GM12878 (cell line): Measurements from ENCODE around the gene IZUMO1. TPM values are rescaled to one million over a fixed set of nuclear protein-coding genes. Genes with fewer than 3 reads are reported as not detected.
"Not testable (repeated sequence)": the region's sequence is repeated elsewhere in the genome, so short reads cannot be mapped to it uniquely, and the experiment has no call there.

Experiments
- ATAC-seq: fragments of 200-7000 bp; cut with Tn5 transposase; 3 replicates; pipeline ENCODE4 v1.9.1; 2020; ENCODE audit warnings: mild to moderate bottlenecking, moderate library complexity
- BruUV-seq: library from RNA; stranded (reverse); fragments of 400-500 nt; replicated peaks from 2 replicates; lab custom pipeline; 2021; lab: Mats Ljungman, UMichigan
- CTCF ChIA-PET: fragments of 300-600 bp; sonication (Branson Sonifier 250); formaldehyde crosslinking; extraction: SDS; loops from one replicate; lab custom pipeline; 2021; ENCODE audit warnings: inconsistent platforms; lab: Yijun Ruan, JAX
- POLR2A ChIA-PET: fragments of 350-600 bp; formaldehyde crosslinking; extraction: SDS; loops from one replicate; lab custom pipeline; 2021; ENCODE audit warnings: inconsistent platforms; lab: Charles Lee
- RAD21 ChIA-PET: fragments of 300-600 bp; sonication (Branson Sonifier 250); formaldehyde crosslinking; loops from one replicate; lab custom pipeline; 2023; ENCODE audit warnings: antibody characterized with exemption; ENCODE audit not compliant: unreplicated experiment; lab: Charles Lee
- SMC1A ChIA-PET: fragments of 300-600 bp; sonication (Branson Sonifier 250); formaldehyde crosslinking; loops from one replicate; lab custom pipeline; 2023; ENCODE audit not compliant: unreplicated experiment, uncharacterized antibody; lab: Charles Lee
- DNase-seq: peaks from one replicate; pipeline ENCODE4 v3.0.0-alpha.2; 2011; ENCODE audit warnings: low read depth, low spot score
- FAIRE-seq: peaks from 3 replicates; lab custom pipeline; 2011; peaks lifted over from hg19 to GRCh38; lab: Jason Lieb, UNC
- H2AFZ ChIP-seq: 2 replicates; pipeline ENCODE4 v1.6.0; 2011; ENCODE audit warnings: low read depth, low read length, control low read depth; ENCODE audit not compliant: control insufficient read depth
- H3K27ac ChIP-seq: 2 replicates; pipeline ENCODE4 v1.5.1; 2011; ENCODE audit warnings: control low read depth; ENCODE audit not compliant: control insufficient read depth, insufficient read depth
- H3K27me3 ChIP-seq, 2 experiments: replicated peaks in 1 of 2; 2 replicates each; pipeline versions ENCODE4 v1.6.0 to v1.6.1; 2011; ENCODE audit warnings: low read length in 1 of 2; ENCODE audit not compliant: control insufficient read depth in 2 of 2, insufficient read depth in 2 of 2
- H3K36me3 ChIP-seq, 2 experiments: 2 replicates each; pipeline ENCODE4 v1.5.1; 2011; ENCODE audit warnings: low read length in 1 of 2; ENCODE audit not compliant: control insufficient read depth in 2 of 2, insufficient read depth in 2 of 2
- H3K4me1 ChIP-seq: 2 replicates; pipeline ENCODE4 v1.6.1; 2011; ENCODE audit warnings: mild to moderate bottlenecking, low read length, moderate library complexity, mixed read lengths; ENCODE audit not compliant: control insufficient read depth, insufficient read depth
- H3K4me2 ChIP-seq: 2 replicates; pipeline ENCODE4 v1.6.0; 2011; ENCODE audit warnings: control low read depth; ENCODE audit not compliant: control insufficient read depth, insufficient read depth
- H3K4me3 ChIP-seq: fragments of 200-600 bp; sonication (generic); 2 replicates; pipeline ENCODE4 v1.5.1; 2016
- H3K79me2 ChIP-seq: 2 replicates; pipeline ENCODE4 v1.6.0; 2011; ENCODE audit warnings: low read length; ENCODE audit not compliant: control insufficient read depth, insufficient read depth
- H3K9ac ChIP-seq: 2 replicates; pipeline ENCODE4 v1.8.0; 2011; ENCODE audit warnings: low read length, control low read depth, mixed read lengths; ENCODE audit not compliant: control insufficient read depth, insufficient read depth
- H3K9me3 ChIP-seq: replicated peaks from 3 replicates; pipeline ENCODE4 v1.5.1; 2011; ENCODE audit warnings: mild to moderate bottlenecking, low read length; ENCODE audit not compliant: control insufficient read depth, insufficient read depth
- H4K20me1 ChIP-seq: 2 replicates; pipeline ENCODE4 v1.6.0; 2011; ENCODE audit not compliant: control insufficient read depth, insufficient read depth
- WGBS: methylation state at CpG from one replicate; pipeline ENCODE4 v1.1.6; 2016; ENCODE audit warnings: low lambda C conversion rate; ENCODE audit not compliant: insufficient replicate concordance, insufficient coverage; ENCODE audit errors: missing lambda C conversion rate; 5-methylcytosine and 5-hydroxymethylcytosine counted together
- in situ Hi-C: fragments of 300-500 bp; cut with MboI; formaldehyde crosslinking; loops from 9 replicates; pipeline ENCODE4 v1.14.3; 2018; ENCODE audit warnings: mixed read lengths
- intact Hi-C: fragments of 100-400 bp; cut with micrococcal nuclease; formaldehyde crosslinking; loops from one replicate; pipeline ENCODE4 v1.14.2; 2022; ENCODE audit not compliant: unreplicated experiment
- polyA plus RNA-seq, 11 experiments: library from polyadenylated mRNA; depleted of rRNA in 4 of 11; unstranded in 6 of 11; stranded (reverse) in 5 of 11; fragments of >200 nt; fragmentation: Nextera tagmentation in 4 of 11; fragmentation: Illumina TruSeq in 1 of 11; extraction: Ambion mirVana in 4 of 11; extraction: Trizol in 1 of 11; gene quantifications; 1 replicate in 1 of 11; 2 replicates in 10 of 11; pipeline versions ENCODE4 v1.2.1 to v1.2.3, GENCODE V29; 2011 to 2016; ENCODE audit warnings: inconsistent platforms in 2 of 11, missing spikeins in 2 of 11, low read depth in 1 of 11
- small RNA-seq: library from RNA; depleted of rRNA; stranded (forward); fragments of <200 nt; gene quantifications from one replicate; pipeline ENCODE3, GENCODE V24; 2014
- total RNA-seq, 4 experiments: library from RNA; depleted of rRNA in 3 of 4; stranded (reverse); fragments of >200 nt in 3 of 4; fragmentation: Illumina TruSeq in 1 of 4; extraction: Trizol in 1 of 4; gene quantifications; 2 replicates each; pipeline versions ENCODE4 v1.2.1 to v1.2.3, GENCODE V29; 2013 to 2021

Gene IZUMO1
- total and polyA plus RNA-seq, 10 of the 15 experiments (the other 5 are each of a cell fraction or from before 2014, with no cell fraction given) = not detected

DNA sequence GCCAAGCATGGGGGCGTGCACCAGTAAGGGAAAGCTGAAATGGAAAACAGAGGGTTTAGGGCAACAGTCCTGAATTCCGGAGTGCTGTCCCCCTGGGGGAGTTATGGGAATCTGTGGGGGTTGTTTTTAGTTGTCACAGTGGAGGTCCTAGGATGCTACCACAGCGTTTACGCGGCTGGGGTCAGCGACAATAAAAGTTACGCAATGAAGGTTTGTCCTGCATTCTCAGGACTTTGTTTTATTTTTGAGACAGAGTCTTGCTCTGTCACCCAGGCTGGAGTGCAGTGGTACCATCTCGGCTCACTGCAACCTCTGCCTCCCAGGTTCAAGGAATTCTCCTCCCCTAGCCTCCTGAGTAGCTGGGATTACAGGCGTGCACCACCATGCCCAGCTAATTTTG lies 53.1 kb downstream of the IZUMO1 start:
- ATAC-seq, intact Hi-C loops, H3K4me2 ChIP-seq, H2AFZ ChIP-seq, H3K27ac ChIP-seq, H3K9me3 ChIP-seq, H3K4me3 ChIP-seq, DNase-seq, RAD21 ChIA-PET, FAIRE-seq, SMC1A ChIA-PET, POLR2A ChIA-PET, BruUV-seq, H3K36me3 ChIP-seq, H3K4me1 ChIP-seq, H4K20me1 ChIP-seq, H3K79me2 ChIP-seq, H3K27me3 ChIP-seq, H3K9ac ChIP-seq, in situ Hi-C loops: not testable (repeated sequence)
- CTCF ChIA-PET = interaction anchor here (1.1 to 1.3 kb wide), 2 partner anchors 19 to 110 kb away, joined by 3 to 4 read pairs; no protein-coding TSS in a partner anchor
- 64% methylated on average over 9 of the region's 9 CpGs for WGBS

Small RNAs within 50 kb of the gene (small RNA-seq; reads per million reads assigned to genes)
- not detected for gene RNU6-317P

Other genes with a start within 250 kb of the IZUMO1 start
Only the 7 nearest of the 25 such genes appear.
- not detected in 2 replicates for gene NTN5, start 73.9 kb downstream of the IZUMO1 start, total RNA-seq (2014; rRNA removed)
- not detected in 2 replicates for gene NTN5, start 73.9 kb downstream of the IZUMO1 start, total RNA-seq (2014; rRNA removed; fragmentation: Illumina TruSeq; extraction: Trizol)
- not detected in 2 replicates for gene NTN5, start 73.9 kb downstream of the IZUMO1 start, total RNA-seq (2021)
- 0.07 TPM in 1 of 2 replicates, not detected in the other for gene NTN5, start 73.9 kb downstream of the IZUMO1 start, polyA plus RNA-seq (2011; rRNA removed)
- not detected in 2 replicates for gene NTN5, start 73.9 kb downstream of the IZUMO1 start, polyA plus RNA-seq (2014; fragmentation: Illumina TruSeq; extraction: Trizol)
- gene NTN5, start 73.9 kb downstream of the IZUMO1 start, polyA plus RNA-seq (2014; fragmentation: Nextera tagmentation; extraction: Ambion mirVana) = not detected
- gene NTN5, start 73.9 kb downstream of the IZUMO1 start, polyA plus RNA-seq (2014; rRNA removed) = 0.22 and 0.23 TPM in 2 replicates
- gene NTN5, start 73.9 kb downstream of the IZUMO1 start, polyA plus RNA-seq (2016; fragmentation: Nextera tagmentation; extraction: Ambion mirVana) = not detected
- gene FUT2, start 50.9 kb downstream of the IZUMO1 start, total RNA-seq (2014; rRNA removed) = not detected in 2 replicates
- not detected in 2 replicates for gene FUT2, start 50.9 kb downstream of the IZUMO1 start, total RNA-seq (2014; rRNA removed; fragmentation: Illumina TruSeq; extraction: Trizol)
- not detected in 2 replicates for gene FUT2, start 50.9 kb downstream of the IZUMO1 start, total RNA-seq (2021)
- not detected in 2 replicates for gene FUT2, start 50.9 kb downstream of the IZUMO1 start, polyA plus RNA-seq (2011; rRNA removed)
- gene FUT2, start 50.9 kb downstream of the IZUMO1 start, polyA plus RNA-seq (2014; fragmentation: Illumina TruSeq; extraction: Trizol) = not detected in 2 replicates
- under 1 TPM in 1 of 2 experiments, not detected in 1; 0.02 TPM for gene FUT2, start 50.9 kb downstream of the IZUMO1 start, polyA plus RNA-seq (2014; fragmentation: Nextera tagmentation; extraction: Ambion mirVana)
- not detected in 2 replicates for gene FUT2, start 50.9 kb downstream of the IZUMO1 start, polyA plus RNA-seq (2014; rRNA removed)
- under 1 TPM; 0.07 to 0.13 TPM for gene FUT2, start 50.9 kb downstream of the IZUMO1 start, polyA plus RNA-seq (2016; fragmentation: Nextera tagmentation; extraction: Ambion mirVana)
- 0.11 and 0.73 TPM in 2 replicates for gene MAMSTR, start 27.2 kb downstream of the IZUMO1 start, total RNA-seq (2014; rRNA removed)
- 0.13 and 0.18 TPM in 2 replicates for gene MAMSTR, start 27.2 kb downstream of the IZUMO1 start, total RNA-seq (2014; rRNA removed; fragmentation: Illumina TruSeq; extraction: Trizol)
- gene MAMSTR, start 27.2 kb downstream of the IZUMO1 start, total RNA-seq (2021) = 0.32 and 0.33 TPM in 2 replicates
- 0.13 and 0.24 TPM in 2 replicates for gene MAMSTR, start 27.2 kb downstream of the IZUMO1 start, polyA plus RNA-seq (2011; rRNA removed)
- gene MAMSTR, start 27.2 kb downstream of the IZUMO1 start, polyA plus RNA-seq (2014; fragmentation: Illumina TruSeq; extraction: Trizol) = 0.22 TPM in 1 of 2 replicates, not detected in the other
- gene MAMSTR, start 27.2 kb downstream of the IZUMO1 start, polyA plus RNA-seq (2014; fragmentation: Nextera tagmentation; extraction: Ambion mirVana) = under 1 TPM in 1 of 2 experiments, not detected in 1; 0.04 TPM
- gene MAMSTR, start 27.2 kb downstream of the IZUMO1 start, polyA plus RNA-seq (2014; rRNA removed) = 0.31 and 0.49 TPM in 2 replicates
- under 1 TPM; 0.48 to 0.57 TPM for gene MAMSTR, start 27.2 kb downstream of the IZUMO1 start, polyA plus RNA-seq (2016; fragmentation: Nextera tagmentation; extraction: Ambion mirVana)
- not detected in 2 replicates for gene RASIP1, start 6.3 kb downstream of the IZUMO1 start, total RNA-seq (2014; rRNA removed)
- not detected in 2 replicates for gene RASIP1, start 6.3 kb downstream of the IZUMO1 start, total RNA-seq (2014; rRNA removed; fragmentation: Illumina TruSeq; extraction: Trizol)
- 0.08 and 0.19 TPM in 2 replicates for gene RASIP1, start 6.3 kb downstream of the IZUMO1 start, total RNA-seq (2021)
- gene RASIP1, start 6.3 kb downstream of the IZUMO1 start, polyA plus RNA-seq (2011; rRNA removed) = not detected in 2 replicates
- not detected in 2 replicates for gene RASIP1, start 6.3 kb downstream of the IZUMO1 start, polyA plus RNA-seq (2014; fragmentation: Illumina TruSeq; extraction: Trizol)
- not detected for gene RASIP1, start 6.3 kb downstream of the IZUMO1 start, polyA plus RNA-seq (2014; fragmentation: Nextera tagmentation; extraction: Ambion mirVana)
- gene RASIP1, start 6.3 kb downstream of the IZUMO1 start, polyA plus RNA-seq (2014; rRNA removed) = 0.19 TPM in 1 of 2 replicates, not detected in the other
- gene RASIP1, start 6.3 kb downstream of the IZUMO1 start, polyA plus RNA-seq (2016; fragmentation: Nextera tagmentation; extraction: Ambion mirVana) = not detected
- gene FUT1, start 5.7 kb upstream of the IZUMO1 start, total RNA-seq (2014; rRNA removed) = not detected in 2 replicates
- gene FUT1, start 5.7 kb upstream of the IZUMO1 start, total RNA-seq (2014; rRNA removed; fragmentation: Illumina TruSeq; extraction: Trizol) = not detected in 2 replicates
- gene FUT1, start 5.7 kb upstream of the IZUMO1 start, total RNA-seq (2021) = not detected in 2 replicates
- 0.01 TPM in 1 of 2 replicates, not detected in the other for gene FUT1, start 5.7 kb upstream of the IZUMO1 start, polyA plus RNA-seq (2011; rRNA removed)
- gene FUT1, start 5.7 kb upstream of the IZUMO1 start, polyA plus RNA-seq (2014; fragmentation: Illumina TruSeq; extraction: Trizol) = not detected in 2 replicates
- gene FUT1, start 5.7 kb upstream of the IZUMO1 start, polyA plus RNA-seq (2014; fragmentation: Nextera tagmentation; extraction: Ambion mirVana) = not detected
- gene FUT1, start 5.7 kb upstream of the IZUMO1 start, polyA plus RNA-seq (2014; rRNA removed) = not detected in 2 replicates
- not detected for gene FUT1, start 5.7 kb upstream of the IZUMO1 start, polyA plus RNA-seq (2016; fragmentation: Nextera tagmentation; extraction: Ambion mirVana)
- gene FGF21, start 8.6 kb upstream of the IZUMO1 start, total RNA-seq (2014; rRNA removed) = not detected in 2 replicates
- gene FGF21, start 8.6 kb upstream of the IZUMO1 start, total RNA-seq (2014; rRNA removed; fragmentation: Illumina TruSeq; extraction: Trizol) = not detected in 2 replicates
- gene FGF21, start 8.6 kb upstream of the IZUMO1 start, total RNA-seq (2021) = not detected in 2 replicates
- gene FGF21, start 8.6 kb upstream of the IZUMO1 start, polyA plus RNA-seq (2011; rRNA removed) = not detected in 2 replicates
- not detected in 2 replicates for gene FGF21, start 8.6 kb upstream of the IZUMO1 start, polyA plus RNA-seq (2014; fragmentation: Illumina TruSeq; extraction: Trizol)
- gene FGF21, start 8.6 kb upstream of the IZUMO1 start, polyA plus RNA-seq (2014; fragmentation: Nextera tagmentation; extraction: Ambion mirVana) = not detected
- gene FGF21, start 8.6 kb upstream of the IZUMO1 start, polyA plus RNA-seq (2014; rRNA removed) = not detected in 2 replicates
- not detected for gene FGF21, start 8.6 kb upstream of the IZUMO1 start, polyA plus RNA-seq (2016; fragmentation: Nextera tagmentation; extraction: Ambion mirVana)
- 60.0 and 65.3 TPM in 2 replicates for gene BCAT2, start 64.1 kb upstream of the IZUMO1 start, total RNA-seq (2014; rRNA removed)
- gene BCAT2, start 64.1 kb upstream of the IZUMO1 start, total RNA-seq (2014; rRNA removed; fragmentation: Illumina TruSeq; extraction: Trizol) = 29.4 and 30.7 TPM in 2 replicates
- 72.2 and 75.4 TPM in 2 replicates for gene BCAT2, start 64.1 kb upstream of the IZUMO1 start, total RNA-seq (2021)
- 16.3 and 37.0 TPM in 2 replicates for gene BCAT2, start 64.1 kb upstream of the IZUMO1 start, polyA plus RNA-seq (2011; rRNA removed)
- 15.5 and 47.0 TPM in 2 replicates for gene BCAT2, start 64.1 kb upstream of the IZUMO1 start, polyA plus RNA-seq (2014; fragmentation: Illumina TruSeq; extraction: Trizol)
- 10 to 100 TPM in 1 of 2 experiments, 1 to 10 TPM in 1; 4.2 to 11.0 TPM for gene BCAT2, start 64.1 kb upstream of the IZUMO1 start, polyA plus RNA-seq (2014; fragmentation: Nextera tagmentation; extraction: Ambion mirVana)
- gene BCAT2, start 64.1 kb upstream of the IZUMO1 start, polyA plus RNA-seq (2014; rRNA removed) = 85.7 and 86.9 TPM in 2 replicates
- gene BCAT2, start 64.1 kb upstream of the IZUMO1 start, polyA plus RNA-seq (2016; fragmentation: Nextera tagmentation; extraction: Ambion mirVana) = 10 to 100 TPM; 98.2 to 98.5 TPM